Amniotic stem cell (primary cell): ENCODE data around the gene ZNF624.

Experiments
- DNase-seq: peaks from one replicate; lab custom pipeline; 2025; lab: John Stamatoyannopoulos, UW

The ZNF624 gene

DNA sequence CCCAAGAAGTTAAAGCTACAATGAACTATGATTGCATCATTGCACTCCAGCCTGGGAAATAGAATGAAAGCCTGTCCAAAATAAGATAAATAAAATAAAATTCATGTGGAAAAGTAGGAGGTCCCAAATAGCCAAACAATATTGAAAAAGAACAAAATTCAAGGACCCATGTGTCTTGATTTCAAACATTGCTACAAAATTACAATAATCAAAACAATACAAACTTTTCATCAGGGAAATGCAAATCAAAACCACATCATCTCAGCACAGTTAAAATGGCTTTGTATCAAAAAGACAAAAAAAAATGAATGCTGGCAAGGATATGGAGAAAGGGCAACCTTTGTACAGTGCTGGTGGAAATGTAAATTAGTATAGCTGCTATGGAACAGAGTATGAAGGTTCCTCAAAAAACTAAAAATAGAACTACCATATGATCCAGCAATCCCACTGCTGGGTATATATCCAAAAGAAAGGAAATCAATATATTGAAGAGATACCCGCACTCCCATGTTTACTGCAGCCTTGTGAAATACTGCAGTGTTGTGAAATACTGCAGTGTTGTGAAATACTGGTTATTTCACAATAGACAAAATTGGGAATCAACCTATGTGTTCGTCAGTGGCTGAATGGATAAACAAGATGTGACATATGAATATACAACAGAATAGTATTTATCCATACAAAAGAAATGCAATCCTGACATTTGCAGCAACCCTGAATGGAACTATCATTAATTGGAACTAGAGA is 60.1 kb downstream of the ZNF624 start:
- no peak for DNase-seq

DNA sequence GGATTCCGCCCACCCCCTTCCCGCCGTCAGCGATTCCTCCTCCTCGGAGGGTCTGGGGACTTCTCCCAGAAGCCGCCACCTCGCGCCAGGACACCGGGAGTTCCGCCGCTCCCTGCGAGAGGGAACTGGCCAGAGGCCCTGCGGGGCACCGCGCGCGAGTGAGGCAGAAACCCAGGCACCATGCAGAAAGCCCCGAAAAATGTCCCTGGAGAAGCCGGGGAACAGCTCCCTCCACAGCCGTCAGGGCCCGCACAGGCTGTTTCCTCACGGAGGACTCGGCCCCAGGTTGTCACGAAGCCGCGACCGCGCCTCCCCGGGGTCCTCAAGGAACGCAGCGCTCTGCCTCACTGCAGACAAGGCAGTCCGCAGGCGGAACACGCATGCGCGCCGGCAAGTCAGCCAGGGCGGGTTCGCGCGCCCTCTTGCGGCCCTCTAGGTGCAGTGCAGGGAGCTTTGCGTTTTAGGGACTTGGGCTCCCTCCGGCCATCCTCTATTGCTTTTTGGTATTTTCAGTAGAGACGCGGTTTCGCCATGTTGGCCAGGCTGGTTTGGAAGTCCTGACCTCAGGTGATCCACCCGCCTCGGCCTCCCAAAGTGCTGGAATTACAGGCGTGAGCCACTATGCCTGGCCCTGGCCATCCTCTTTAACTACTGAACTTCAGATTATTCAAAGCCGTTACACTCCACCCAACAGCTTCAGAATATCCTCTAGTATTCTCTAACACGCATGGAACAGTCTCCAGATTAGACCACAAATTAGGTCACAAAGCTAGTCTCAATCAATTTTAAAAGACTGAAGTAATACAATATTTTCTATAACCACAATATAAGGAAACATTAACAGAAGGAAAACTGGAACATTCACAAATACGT is 64.3 kb downstream of the ZNF624 start:
- DNase-seq: peak; percentile 54

GRCh38 chr17:16585796-16586195 is 67.9 kb downstream of the ZNF624 start:
- DNase-seq: no peak

DNA sequence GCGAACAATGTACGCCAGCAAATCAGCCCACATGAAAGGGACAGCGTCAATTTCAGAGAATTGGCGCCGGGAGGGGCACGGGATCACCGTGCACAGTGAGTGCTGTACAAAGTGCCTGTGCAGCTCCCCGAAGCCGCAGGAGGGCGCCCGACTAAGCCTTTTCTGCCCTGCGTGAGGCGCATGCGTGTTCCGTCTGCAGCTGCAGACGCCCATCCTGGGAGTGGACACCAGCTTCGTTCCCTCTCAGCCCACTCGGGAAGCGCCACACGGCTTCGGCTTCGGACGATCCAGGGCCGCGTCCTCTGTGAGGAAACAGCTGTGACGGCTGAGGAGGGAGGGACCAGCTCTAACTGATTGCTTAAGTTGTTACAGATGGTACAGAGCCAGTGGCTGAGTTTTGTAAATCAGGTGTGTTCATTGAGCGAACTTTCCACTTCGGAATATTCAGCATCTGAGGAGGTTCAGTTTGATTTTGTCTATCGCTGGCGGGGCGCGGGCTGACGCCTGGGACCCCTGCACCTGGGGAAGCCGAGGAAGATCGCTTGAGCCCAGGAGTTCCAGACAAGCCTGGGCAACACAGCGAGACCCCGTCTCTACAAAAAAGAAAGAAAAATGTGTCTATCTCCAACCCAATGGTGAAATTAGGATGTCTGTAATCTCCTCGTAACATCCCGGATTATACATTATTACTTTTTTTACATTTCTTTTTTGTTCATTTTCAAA is 69.2 kb downstream of the ZNF624 start:
- DNase-seq: peak; percentile 82

DNA sequence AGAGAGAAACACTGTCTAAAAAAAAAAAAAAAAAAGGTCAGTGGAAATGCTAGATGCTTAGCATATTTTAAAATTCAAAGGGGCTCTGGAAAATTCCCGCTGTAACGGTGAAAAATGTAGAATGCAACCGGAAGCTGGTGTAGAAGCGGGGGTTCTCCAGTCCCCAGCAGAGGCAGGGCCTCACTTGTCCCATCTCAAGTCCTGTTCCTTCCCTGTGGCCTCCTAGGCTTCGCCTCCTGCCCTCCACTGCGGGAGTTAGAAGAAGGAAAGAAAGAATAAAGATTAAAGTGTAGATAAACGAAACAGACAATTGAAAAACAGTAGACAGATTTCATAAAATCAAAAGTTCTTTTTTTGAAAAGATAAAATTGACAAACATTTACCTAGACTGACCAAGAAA is 69.9 kb downstream of the ZNF624 start:
- DNase-seq: no peak

GRCh38 chr17:16573466-16573865 is 80.2 kb downstream of the ZNF624 start:
- no peak for DNase-seq
